ENCODE measurements around the gene IL22.
"Not testable (repeated sequence)": the region's sequence is repeated elsewhere in the genome, so short reads cannot be mapped to it uniquely, and the experiment has no call there.

Gene IL22

DNA sequence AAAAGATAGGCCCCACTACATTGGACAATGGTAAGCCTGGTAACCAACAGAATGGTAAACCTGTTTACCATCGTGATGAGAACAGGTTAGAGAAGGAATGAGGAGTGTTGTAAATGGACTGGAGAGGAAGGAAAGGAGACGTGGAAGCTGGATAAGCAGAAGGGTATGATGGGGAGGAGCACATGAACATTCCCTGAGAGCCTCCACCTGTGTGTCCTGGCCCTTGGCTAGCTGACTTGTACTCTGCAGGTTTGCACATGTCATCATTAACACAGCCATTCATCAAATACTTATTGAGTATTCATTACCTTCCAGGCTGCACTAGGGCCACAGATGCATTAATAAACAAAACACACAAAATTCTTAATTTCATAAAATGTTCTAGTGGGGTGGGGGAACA, 23.4 kb downstream of the IL22 start:
- DNase-seq (ENCODE audit: low read depth in 2 of 2): no peak

GRCh38 chr12:68227356-68227755, 26.0 kb downstream of the IL22 start:
- no peak for DNase-seq (ENCODE audit: low read depth in 2 of 2)

- no peak for DNase-seq (ENCODE audit: low read depth in 2 of 2)
These were observed 27.6 kb downstream of the IL22 start, which contains the start of gene IL26 for GRCh38 chr12:68225576-68226476. IL26 (minus strand) TSS chr12:68225810; CDS start chr12:68225756, 54 bp downstream.

DNA sequence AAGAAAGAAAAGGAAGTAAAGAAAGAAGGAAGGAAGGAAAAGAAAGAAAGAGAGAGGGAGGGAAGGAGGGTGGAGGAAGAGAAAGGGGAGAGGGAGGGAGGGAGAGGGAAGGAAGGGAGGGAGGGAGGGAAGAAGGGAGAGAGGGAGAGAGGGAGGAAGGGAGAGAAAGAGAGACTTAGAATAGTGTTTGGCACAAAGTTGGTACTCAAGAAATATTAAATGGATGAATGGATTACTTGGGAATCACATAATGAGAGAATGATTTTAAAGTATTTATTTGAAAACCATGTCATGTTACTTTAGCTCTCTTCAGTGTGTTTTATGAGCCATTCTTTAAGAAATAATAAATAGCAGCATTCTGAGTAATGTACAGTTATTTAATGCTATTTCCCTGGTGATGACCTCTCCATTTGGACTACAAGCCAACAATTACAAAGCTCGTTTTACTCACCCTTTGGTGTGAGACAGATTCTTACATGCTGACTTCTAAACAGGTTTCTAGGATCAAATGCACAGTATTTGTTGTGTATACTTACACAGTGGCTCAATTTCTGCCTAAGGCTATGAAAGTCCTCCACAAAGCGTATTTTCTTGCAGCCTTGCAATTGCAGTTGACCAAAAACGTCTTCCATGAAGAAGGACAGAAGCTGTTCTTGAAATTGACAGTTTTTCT, 28.7 kb downstream of the IL22 start:
- DNase-seq (ENCODE audit: low read depth in 2 of 2): no peak

- DNase-seq (ENCODE audit: low read depth in 2 of 2): peak; percentile 68 to 70
These were observed 30.2 kb downstream of the IL22 start for GRCh38 chr12:68223067-68223747.

DNA sequence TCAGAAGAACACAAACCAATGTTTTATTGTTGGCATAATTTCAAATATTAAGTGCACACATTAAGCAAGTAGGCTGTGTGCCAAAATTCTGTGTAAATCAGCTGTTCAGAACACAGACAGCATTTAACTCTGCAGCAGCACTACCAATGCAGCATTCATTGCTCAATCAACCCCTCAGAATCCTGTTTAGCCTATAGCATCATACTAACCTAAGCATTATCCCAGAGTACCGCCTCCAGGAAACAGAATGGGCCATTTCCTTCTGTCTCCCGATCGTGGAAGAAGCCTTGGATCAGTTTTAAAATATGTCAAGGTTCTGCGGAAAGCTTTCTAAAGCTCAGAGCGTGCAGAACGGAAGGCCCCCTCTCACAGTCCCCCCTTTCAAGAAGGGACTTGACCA, 31.1 kb downstream of the IL22 start:
- no peak for DNase-seq (ENCODE audit: low read depth in 2 of 2)

DNA sequence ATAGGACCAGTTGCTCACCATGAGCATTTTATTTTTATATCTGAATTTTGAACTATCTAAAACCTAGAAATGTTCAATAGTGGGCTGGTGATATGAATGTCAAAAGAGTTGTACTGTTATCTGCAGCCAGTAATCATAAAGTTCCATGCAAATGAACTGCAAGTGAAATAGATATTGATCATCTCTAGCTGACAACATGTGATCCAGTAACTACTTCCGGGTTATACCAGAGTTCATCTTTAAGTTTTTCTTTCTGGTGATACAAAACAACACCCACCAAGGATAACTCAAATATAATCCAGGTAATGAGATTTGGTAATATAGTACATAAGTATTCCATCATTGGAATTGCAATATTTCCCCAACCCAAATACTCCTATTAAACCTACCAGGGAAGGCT, 31.9 kb downstream of the IL22 start:
- no peak for DNase-seq (ENCODE audit: low read depth in 2 of 2)

- no peak for DNase-seq (ENCODE audit: low read depth in 2 of 2)
These were observed 42.5 kb downstream of the IL22 start for GRCh38 chr12:68210875-68211274.

GRCh38 chr12:68209048-68209728, 44.2 kb downstream of the IL22 start:
- DNase-seq (ENCODE audit: low read depth in 2 of 2): not testable (repeated sequence)

GRCh38 chr12:68207276-68207675, 46.1 kb downstream of the IL22 start:
- DNase-seq (ENCODE audit: low read depth in 2 of 2): no peak

DNA sequence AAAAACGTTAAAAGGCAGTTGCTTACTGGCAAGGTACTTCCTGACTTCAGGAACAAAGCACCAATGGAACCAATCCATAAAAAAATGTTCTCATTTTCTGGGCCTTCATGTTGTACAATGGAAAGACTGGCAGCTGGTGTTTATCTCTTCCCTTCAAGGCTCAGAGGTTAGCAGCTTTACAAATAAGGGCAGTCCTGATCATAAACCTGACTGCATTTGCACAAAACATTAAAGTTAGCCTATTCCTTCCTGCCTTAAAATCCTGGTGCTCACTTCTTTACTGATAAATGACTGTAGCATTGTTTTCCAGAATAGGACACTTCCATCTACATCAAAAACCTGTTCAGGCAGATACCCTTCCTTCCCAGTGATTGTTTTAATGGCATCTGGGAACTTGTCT, 47.0 kb downstream of the IL22 start:
- no peak for DNase-seq (ENCODE audit: low read depth in 2 of 2)

- no peak for DNase-seq (ENCODE audit: low read depth in 2 of 2)
These were observed 49.9 kb downstream of the IL22 start for GRCh38 chr12:68203460-68203875.

- DNase-seq (ENCODE audit: low read depth in 2 of 2): no peak
These were observed 52.5 kb downstream of the IL22 start for GRCh38 chr12:68200854-68201253.

GRCh38 chr12:68199127-68199526, 54.3 kb downstream of the IL22 start:
- no peak for DNase-seq (ENCODE audit: low read depth in 2 of 2)

DNA sequence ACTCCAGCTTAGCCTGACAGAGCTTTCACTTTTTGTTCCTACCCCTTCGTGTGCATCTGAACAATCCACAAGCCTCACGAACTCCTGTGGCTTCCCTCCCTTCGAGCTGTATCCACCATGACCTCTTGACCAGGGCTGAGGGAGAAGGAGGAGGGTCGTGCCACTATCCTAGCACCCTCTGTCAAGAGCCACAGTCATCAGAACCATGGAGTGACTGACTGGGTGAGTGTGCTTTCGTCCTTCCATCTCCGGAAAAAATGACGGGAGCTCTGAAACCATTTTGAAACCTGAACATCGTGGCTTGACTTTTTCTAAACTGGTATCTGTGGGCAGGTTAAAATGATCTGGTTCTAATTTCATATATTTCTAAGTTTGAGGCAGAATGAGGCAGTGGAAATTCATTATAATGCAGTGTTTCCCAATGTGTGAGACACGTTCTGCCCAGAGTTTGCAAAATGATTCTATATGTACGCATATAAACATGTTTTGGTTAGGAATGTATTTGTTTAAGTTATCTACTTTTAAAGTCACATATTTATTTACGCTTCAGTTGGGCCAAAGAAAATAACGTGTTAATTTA, 54.8 kb downstream of the IL22 start:
- no peak for DNase-seq (ENCODE audit: low read depth in 2 of 2)

All from fibroblast of skin of left quadriceps (primary cell).